ENCODE results near the gene OR9I1. TPM values are rescaled to one million over a fixed set of nuclear protein-coding genes. Genes with fewer than 3 reads are reported as not detected.

OR9I1 gene
- total RNA-seq, 1 donor from 2014 or later, result not detected

DNA sequence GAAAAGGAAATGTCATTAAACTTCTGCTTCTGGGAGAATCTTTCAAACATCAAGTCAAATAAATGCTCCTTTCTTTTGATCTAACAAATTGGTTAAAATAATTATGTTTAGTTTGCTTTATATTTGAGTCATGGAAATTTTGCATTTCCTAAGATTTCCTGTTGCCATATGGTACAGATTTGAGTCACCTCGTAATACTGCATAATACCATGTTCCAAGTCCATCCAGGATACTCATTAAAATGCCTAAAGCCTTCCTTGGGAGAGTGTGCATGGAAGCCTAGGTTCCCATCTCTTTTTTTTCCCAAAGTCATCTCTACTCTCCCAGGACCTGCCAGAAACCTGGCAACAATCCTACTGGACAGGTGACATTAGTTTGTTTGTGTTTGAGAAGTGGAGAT, 4.2 kb downstream of the OR9I1 start:
- no peak overlapping the region for H3K27ac ChIP-seq
- DNase-seq (ENCODE audit: low spot score in 2 of 2), result no peak
- H3K4me1 ChIP-seq, result no peaks in the 10 kb centered on the region
- H3K4me3 ChIP-seq, result no peak overlapping the region
- TF ChIP-seq, protein P1, sequence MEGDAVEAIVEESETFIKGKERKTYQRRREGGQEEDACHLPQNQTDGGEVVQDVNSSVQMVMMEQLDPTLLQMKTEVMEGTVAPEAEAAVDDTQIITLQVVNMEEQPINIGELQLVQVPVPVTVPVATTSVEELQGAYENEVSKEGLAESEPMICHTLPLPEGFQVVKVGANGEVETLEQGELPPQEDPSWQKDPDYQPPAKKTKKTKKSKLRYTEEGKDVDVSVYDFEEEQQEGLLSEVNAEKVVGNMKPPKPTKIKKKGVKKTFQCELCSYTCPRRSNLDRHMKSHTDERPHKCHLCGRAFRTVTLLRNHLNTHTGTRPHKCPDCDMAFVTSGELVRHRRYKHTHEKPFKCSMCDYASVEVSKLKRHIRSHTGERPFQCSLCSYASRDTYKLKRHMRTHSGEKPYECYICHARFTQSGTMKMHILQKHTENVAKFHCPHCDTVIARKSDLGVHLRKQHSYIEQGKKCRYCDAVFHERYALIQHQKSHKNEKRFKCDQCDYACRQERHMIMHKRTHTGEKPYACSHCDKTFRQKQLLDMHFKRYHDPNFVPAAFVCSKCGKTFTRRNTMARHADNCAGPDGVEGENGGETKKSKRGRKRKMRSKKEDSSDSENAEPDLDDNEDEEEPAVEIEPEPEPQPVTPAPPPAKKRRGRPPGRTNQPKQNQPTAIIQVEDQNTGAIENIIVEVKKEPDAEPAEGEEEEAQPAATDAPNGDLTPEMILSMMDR (IDR thresholded peaks at IDR 0.05), result no peak
- no peaks in the 10 kb centered on the region for H3K9me3 ChIP-seq
- H3K27me3 ChIP-seq, result no peaks in the 10 kb centered on the region
- intact Hi-C loops (cut with DNase I), result no loop called here
- no peaks in the 10 kb centered on the region for H3K36me3 ChIP-seq

DNA sequence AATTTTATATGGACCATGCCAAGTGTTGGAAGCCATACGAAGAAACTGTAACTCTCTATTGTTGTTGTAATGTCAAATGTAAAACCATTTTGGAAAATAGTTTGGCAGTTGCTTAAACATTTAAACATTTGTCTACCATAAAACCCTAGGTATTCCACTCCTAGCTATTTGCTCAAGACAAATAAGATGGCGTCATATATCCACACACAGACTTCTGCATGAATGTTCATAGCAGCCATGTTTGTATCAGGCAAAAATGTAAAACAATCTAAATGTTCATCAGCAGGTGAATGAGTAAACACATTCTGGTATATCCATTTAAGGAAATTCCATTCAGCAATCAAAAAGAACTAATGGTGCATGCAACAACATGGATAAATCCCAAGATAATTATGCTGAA, 27.9 kb downstream of the OR9I1 start:
- H3K4me1 ChIP-seq, result no peaks in the 10 kb centered on the region
- no peak overlapping the region for H3K27ac ChIP-seq
- no peak for DNase-seq (ENCODE audit: low spot score in 2 of 2)
- TF ChIP-seq, protein P1 (IDR thresholded peaks at IDR 0.05), result no peak
- intact Hi-C loops (cut with DNase I), result no loop called here
- no peaks in the 10 kb centered on the region for H3K27me3 ChIP-seq
- peaks cover 0 to 3% of the 10 kb centered on the region in 2 donors for H3K9me3 ChIP-seq
- H3K4me3 ChIP-seq, result no peak overlapping the region
- no peaks in the 10 kb centered on the region for H3K36me3 ChIP-seq

DNA sequence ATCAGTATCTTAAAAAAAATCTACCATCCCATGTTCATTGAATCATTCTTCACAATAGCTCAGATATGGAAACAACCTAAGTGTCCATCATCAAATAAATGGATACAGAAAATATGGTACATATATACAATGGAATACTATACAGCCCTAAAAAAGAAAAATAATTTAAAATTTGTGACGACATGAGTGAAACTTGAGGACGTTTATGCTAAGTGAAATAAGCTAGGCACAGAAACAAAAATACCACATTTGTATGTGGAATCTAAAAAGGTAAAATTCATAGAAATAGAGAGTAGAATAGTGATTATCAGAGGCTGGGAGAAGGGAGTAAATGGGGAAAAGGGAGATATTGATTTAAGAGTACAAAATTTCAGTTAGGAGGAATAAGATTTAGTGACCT, 38.8 kb downstream of the OR9I1 start:
- H3K27ac ChIP-seq, result no peak overlapping the region
- TF ChIP-seq, protein P1 (IDR thresholded peaks at IDR 0.05), result no peak

DNA sequence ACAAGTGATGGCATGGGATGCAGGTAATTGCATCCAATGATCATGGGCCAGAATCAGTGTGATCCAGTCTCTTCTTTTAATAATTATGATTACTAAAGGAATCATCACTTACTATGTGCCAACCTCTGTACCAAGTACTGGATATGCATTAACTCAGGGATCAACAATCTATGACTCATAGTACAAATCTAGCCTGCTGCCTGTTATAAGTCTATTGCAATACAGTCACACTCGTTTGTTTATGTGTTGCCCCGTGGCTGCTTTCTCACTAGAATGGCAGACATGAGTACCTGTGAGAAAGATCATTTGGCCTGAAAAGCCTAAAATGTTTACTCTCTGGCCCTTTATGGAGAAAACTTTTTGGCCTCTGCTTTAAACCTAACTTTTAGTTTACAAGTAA, 49.5 kb downstream of the OR9I1 start:
- no peak for DNase-seq (ENCODE audit: low spot score in 2 of 2)
- H3K27me3 ChIP-seq, result no peaks in the 10 kb centered on the region
- H3K4me1 ChIP-seq, result no peaks in the 10 kb centered on the region
- H3K9me3 ChIP-seq, result no peaks in the 10 kb centered on the region
- H3K27ac ChIP-seq, result no peak overlapping the region
- intact Hi-C loops (cut with DNase I), result no loop called here
- TF ChIP-seq, protein P1 (IDR thresholded peaks at IDR 0.05), result no peak
- no peak overlapping the region for H3K4me3 ChIP-seq
- H3K36me3 ChIP-seq, result no peaks in the 10 kb centered on the region

More for the DNA sequence above, 38.8 kb downstream of the OR9I1 start:
- Histone ChIP-seq H3K9me3 (no peaks in the 10 kb centered on the region), H3K4me1 (no peaks in the 10 kb centered on the region), H3K36me3 (no peaks in the 10 kb centered on the region), H3K4me3 (no peak overlapping the region), H3K27me3 (no peaks in the 10 kb centered on the region)
- intact Hi-C loops (cut with DNase I), result no loop called here
- DNase-seq (ENCODE audit: low spot score in 2 of 2), result no peak

DNA sequence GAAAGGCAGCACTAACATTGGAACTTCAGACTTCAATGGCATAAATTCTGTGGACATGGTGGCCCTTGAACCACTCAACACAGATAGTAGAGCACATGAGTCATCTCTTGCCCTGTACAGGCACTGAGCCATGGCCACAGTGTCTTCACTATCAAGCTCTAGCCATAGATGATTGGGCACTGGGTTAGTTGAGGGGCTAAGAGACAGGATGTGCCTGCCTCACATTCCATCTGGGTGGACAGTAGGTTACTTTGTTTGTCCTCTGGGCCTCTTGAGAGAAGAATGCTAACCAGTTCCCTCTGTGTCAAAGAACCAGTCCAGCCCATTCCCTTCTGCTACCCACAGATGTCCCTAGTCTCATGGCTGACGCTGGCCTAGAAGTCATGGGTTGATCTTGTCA, 54.7 kb downstream of the OR9I1 start:
- H3K27ac ChIP-seq, result no peak overlapping the region
- no peak overlapping the region for H3K4me3 ChIP-seq
- no peaks in the 10 kb centered on the region for H3K27me3 ChIP-seq
- no peaks in the 10 kb centered on the region for H3K4me1 ChIP-seq
- H3K36me3 ChIP-seq, result no peaks in the 10 kb centered on the region
- TF ChIP-seq, protein P1 (IDR thresholded peaks at IDR 0.05), result no peak
- no peak for DNase-seq (ENCODE audit: low spot score in 2 of 2)
- no peaks in the 10 kb centered on the region for H3K9me3 ChIP-seq
- intact Hi-C loops (cut with DNase I), result no loop called here

DNA sequence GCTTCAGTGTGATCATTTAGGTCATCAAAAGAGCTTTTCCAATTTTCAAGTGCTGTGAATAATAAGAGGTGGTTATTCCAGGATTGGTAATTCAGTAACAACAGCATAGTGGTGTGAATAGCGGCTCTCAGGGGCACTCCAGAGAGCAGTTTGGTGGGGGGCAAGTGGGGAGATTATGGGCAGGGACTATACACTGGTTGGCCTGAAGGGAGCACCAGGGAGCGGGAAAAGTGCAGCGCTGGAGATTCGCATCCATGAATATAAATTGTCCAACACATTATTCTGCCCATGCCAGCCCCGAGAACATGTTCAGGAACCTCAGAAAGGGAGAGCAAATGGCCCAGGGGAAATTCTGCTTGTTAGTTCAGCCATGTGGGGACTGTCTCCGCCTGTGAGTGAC, 56.7 kb downstream of the OR9I1 start:
- Histone ChIP-seq H3K27me3 (no peaks in the 10 kb centered on the region), H3K9me3 (no peaks in the 10 kb centered on the region)
- no peak for DNase-seq (ENCODE audit: low spot score in 2 of 2)

More for the DNA sequence above, 56.7 kb downstream of the OR9I1 start:
- Histone ChIP-seq H3K27ac (no peak overlapping the region), H3K4me3 (no peak overlapping the region), H3K36me3 (no peaks in the 10 kb centered on the region), H3K4me1 (no peaks in the 10 kb centered on the region)
- intact Hi-C loops (cut with DNase I), result no loop called here
- TF ChIP-seq, protein P1 (IDR thresholded peaks at IDR 0.05), result no peak
